HepG2 (cell line): ENCODE data around the gene NUBPL. TPM values are rescaled to one million over a fixed set of nuclear protein-coding genes. Genes with fewer than 3 reads are reported as not detected.

ENCODE experiments used
- ATAC-seq: fragments of 200-7000 bp; cut with Tn5 transposase; 3 replicates; pipeline ENCODE4 v1.9.1; 2020; ENCODE audit warnings: mild to moderate bottlenecking, moderate library complexity
- BruUV-seq: library from RNA; stranded (reverse); fragments of 400-500 nt; replicated peaks from 2 replicates; lab custom pipeline; 2021; lab: Mats Ljungman, UMichigan
- CTCF ChIA-PET: fragments of 300-600 bp; formaldehyde crosslinking; extraction: SDS; loops from one replicate; lab custom pipeline; 2021; ENCODE audit warnings: low total read pairs, inconsistent platforms, low intra/inter-chr PET ratio; lab: Yijun Ruan, JAX
- POLR2A ChIA-PET: fragments of 350-600 bp; sonication (Branson Sonifier 250); formaldehyde crosslinking; loops from one replicate; lab custom pipeline; 2020; ENCODE audit warnings: antibody characterized with exemption, inconsistent platforms; lab: Yijun Ruan, JAX
- DNase-seq: peaks from one replicate; pipeline ENCODE4 v3.0.0-alpha.2; 2015; ENCODE audit warnings: low spot score
- FAIRE-seq: peaks from 3 replicates; lab custom pipeline; 2011; peaks lifted over from hg19 to GRCh38; lab: Jason Lieb, UNC
- H2AFZ ChIP-seq: one replicate; pipeline ENCODE4 v1.6.1; 2011; ENCODE audit warnings: low read length, inconsistent platforms
- H3K27ac ChIP-seq: fragments of 300-600 bp; 3 replicates; pipeline ENCODE4 v1.8.0; 2011; ENCODE audit warnings: mixed run types, mild to moderate bottlenecking, mixed read lengths, low read length, inconsistent platforms; ENCODE audit not compliant: insufficient read depth; ENCODE audit errors: extremely low read length
- H3K27me3 ChIP-seq, 2 experiments: fragments of 200-600 bp in 1 of 2; 2 replicates in 1 of 2; 3 replicates in 1 of 2; pipeline versions ENCODE4 v1.6.0 to v1.8.0; 2011; ENCODE audit warnings: low read length in 2 of 2, mild to moderate bottlenecking in 2 of 2, moderate library complexity in 2 of 2, inconsistent platforms in 1 of 2; ENCODE audit not compliant: insufficient read depth in 2 of 2, control insufficient read depth in 1 of 2
- H3K36me3 ChIP-seq, 2 experiments: fragments of 200-600 bp in 1 of 2; replicated peaks in 1 of 2; 2 replicates in 1 of 2; 3 replicates in 1 of 2; pipeline versions ENCODE4 v1.5.1 to v1.8.0; 2011; ENCODE audit warnings: low read length in 2 of 2, inconsistent platforms in 1 of 2; ENCODE audit not compliant: insufficient read depth in 2 of 2, control insufficient read depth in 1 of 2
- H3K4me1 ChIP-seq: 2 replicates; pipeline ENCODE4 v1.5.1; 2012; ENCODE audit warnings: low read length, inconsistent platforms; ENCODE audit not compliant: insufficient read depth
- H3K4me2 ChIP-seq: 2 replicates; pipeline ENCODE4 v1.6.0; 2011; ENCODE audit warnings: low read depth, low read length, inconsistent platforms
- H3K4me3 ChIP-seq, 3 experiments: fragments of 200-600 bp in 1 of 3; sonication (generic), shearing (Covaris generic) in 1 of 3; replicated peaks in 1 of 3; 2 replicates each; pipeline ENCODE4 v1.5.1; 2011 to 2016; ENCODE audit warnings: low read length in 3 of 3, inconsistent platforms in 2 of 3, low read depth in 2 of 3, mild to moderate bottlenecking in 2 of 3, control low read depth in 1 of 3, mixed read lengths in 1 of 3; ENCODE audit not compliant: insufficient read depth in 1 of 3
- H3K79me2 ChIP-seq: one replicate; pipeline ENCODE4 v1.6.1; 2011; ENCODE audit warnings: low read length, inconsistent platforms; ENCODE audit not compliant: insufficient read depth
- H3K9ac ChIP-seq: 2 replicates; pipeline ENCODE4 v1.6.0; 2011; ENCODE audit warnings: mild to moderate bottlenecking, low read depth, low read length, inconsistent platforms; ENCODE audit not compliant: insufficient read depth
- H3K9me3 ChIP-seq: 2 replicates; pipeline ENCODE4 v1.5.1; 2012; ENCODE audit warnings: mild to moderate bottlenecking, low read length
- H4K20me1 ChIP-seq: 2 replicates; pipeline ENCODE4 v1.6.0; 2011; ENCODE audit warnings: inconsistent platforms, mild to moderate bottlenecking, low read length, moderate library complexity; ENCODE audit not compliant: insufficient read depth
- CEBPB ChIP-seq: IDR thresholded peaks from 2 replicates; pipeline ENCODE4 v1.6.1; 2011; ENCODE audit warnings: low read depth, low read length, improper control_type of control experiment, borderline replicate concordance
- KLF15 ChIP-seq: sonication (generic); formaldehyde crosslinking; IDR thresholded peaks from 2 replicates; pipeline ENCODE4 v1.8.1; 2023; ENCODE audit warnings: borderline replicate concordance, mild to moderate bottlenecking, inconsistent platforms, missing genetic modification reagents, mixed read lengths
- NFYB ChIP-seq: sonication (generic); formaldehyde crosslinking; IDR thresholded peaks from 2 replicates; pipeline ENCODE4 v1.4.0; 2020; ENCODE audit warnings: missing genetic modification reagents
- ZFP1 ChIP-seq: IDR thresholded peaks from 2 replicates; pipeline ENCODE4 v1.6.1; 2016
- ZNF709 ChIP-seq: sonication (generic); formaldehyde crosslinking; IDR thresholded peaks from 2 replicates; pipeline ENCODE4 v1.5.0; 2020; ENCODE audit warnings: mild to moderate bottlenecking, missing genetic modification reagents
- WGBS: methylation state at CpG from one replicate; pipeline ENCODE4 v1.1.6; 2017; ENCODE audit warnings: low lambda C conversion rate; 5-methylcytosine and 5-hydroxymethylcytosine counted together
- in situ Hi-C: cut with HindIII; loops from 2 replicates; pipeline ENCODE4 v1.10.0; 2017; ENCODE audit warnings: low pct_unique_long_range_greater_than_20kb; ENCODE audit not compliant: extremely low pct_ligation_motif_present
- intact Hi-C: fragments of 100-400 bp; cut with micrococcal nuclease; formaldehyde crosslinking; loops from one replicate; pipeline ENCODE4 v1.10.0; 2022; ENCODE audit not compliant: unreplicated experiment
- polyA plus RNA-seq, 8 experiments: library from polyadenylated mRNA; depleted of rRNA in 3 of 8; stranded (reverse) in 7 of 8; unstranded in 1 of 8; fragments of >200 nt; fragmentation: Illumina TruSeq in 4 of 8; extraction: Trizol in 4 of 8; gene quantifications; 2 replicates each; pipeline versions ENCODE4 v1.2.1 to v1.2.3, GENCODE V29; 2011 to 2016; ENCODE audit warnings: low read depth in 4 of 8, missing spikeins in 1 of 8, mixed read lengths in 1 of 8; ENCODE audit not compliant: insufficient read depth in 1 of 8
- total RNA-seq, 5 experiments: library from RNA; depleted of rRNA; stranded (reverse); fragments of >200 nt; fragmentation: Illumina TruSeq; extraction: Trizol; gene quantifications; 2 replicates each; pipeline ENCODE4 v1.2.3, GENCODE V29; 2016; ENCODE audit warnings: low read depth in 1 of 5
- TF ChIP-seq, protein P1 (sequence below): IDR thresholded peaks from 2 replicates; pipeline ENCODE4 v1.4.0; 2020; ENCODE audit warnings: mild to moderate bottlenecking, missing genetic modification reagents
- TF ChIP-seq, protein P2 (sequence below), 2 experiments: fragments of 450-650 bp in 1 of 2; sonication (generic) in 1 of 2; formaldehyde crosslinking; IDR thresholded peaks; 2 replicates each; pipeline versions ENCODE4 v1.5.0 to v1.8.0; 2020 to 2022; ENCODE audit warnings: mild to moderate bottlenecking in 1 of 2, missing genetic modification reagents in 1 of 2

The NUBPL gene
- total and polyA plus RNA-seq, 2 of the 13 experiments (the other 11 are each of a cell fraction or from before 2014, with no cell fraction given), result 21.3 to 44.1 TPM

DNA sequence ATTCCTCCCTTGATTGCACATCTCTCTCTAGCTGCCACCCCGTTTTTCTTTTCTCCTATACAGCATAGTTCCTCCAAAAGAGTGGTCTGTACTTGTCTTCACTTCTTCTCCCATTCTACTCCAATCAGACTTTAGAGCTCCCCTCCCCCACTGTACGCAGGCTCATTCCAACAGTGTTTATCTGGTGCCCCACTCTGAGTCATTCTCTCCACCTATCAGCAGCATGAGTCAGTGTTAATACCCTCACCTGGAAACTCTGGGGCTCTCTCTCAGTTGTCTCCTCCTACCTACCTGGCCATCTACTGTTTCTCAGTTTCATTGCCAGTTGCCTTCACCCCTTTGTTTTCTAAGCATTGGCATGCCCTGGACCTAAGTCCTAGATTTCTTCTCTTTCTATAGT, 340.8 kb downstream of the NUBPL start (continued):
- peak; percentile 33; the same call in 1 of the 2 replicates for TF ChIP-seq NFYB (CRISPR knock-in tag)
- TF ChIP-seq, protein P1, sequence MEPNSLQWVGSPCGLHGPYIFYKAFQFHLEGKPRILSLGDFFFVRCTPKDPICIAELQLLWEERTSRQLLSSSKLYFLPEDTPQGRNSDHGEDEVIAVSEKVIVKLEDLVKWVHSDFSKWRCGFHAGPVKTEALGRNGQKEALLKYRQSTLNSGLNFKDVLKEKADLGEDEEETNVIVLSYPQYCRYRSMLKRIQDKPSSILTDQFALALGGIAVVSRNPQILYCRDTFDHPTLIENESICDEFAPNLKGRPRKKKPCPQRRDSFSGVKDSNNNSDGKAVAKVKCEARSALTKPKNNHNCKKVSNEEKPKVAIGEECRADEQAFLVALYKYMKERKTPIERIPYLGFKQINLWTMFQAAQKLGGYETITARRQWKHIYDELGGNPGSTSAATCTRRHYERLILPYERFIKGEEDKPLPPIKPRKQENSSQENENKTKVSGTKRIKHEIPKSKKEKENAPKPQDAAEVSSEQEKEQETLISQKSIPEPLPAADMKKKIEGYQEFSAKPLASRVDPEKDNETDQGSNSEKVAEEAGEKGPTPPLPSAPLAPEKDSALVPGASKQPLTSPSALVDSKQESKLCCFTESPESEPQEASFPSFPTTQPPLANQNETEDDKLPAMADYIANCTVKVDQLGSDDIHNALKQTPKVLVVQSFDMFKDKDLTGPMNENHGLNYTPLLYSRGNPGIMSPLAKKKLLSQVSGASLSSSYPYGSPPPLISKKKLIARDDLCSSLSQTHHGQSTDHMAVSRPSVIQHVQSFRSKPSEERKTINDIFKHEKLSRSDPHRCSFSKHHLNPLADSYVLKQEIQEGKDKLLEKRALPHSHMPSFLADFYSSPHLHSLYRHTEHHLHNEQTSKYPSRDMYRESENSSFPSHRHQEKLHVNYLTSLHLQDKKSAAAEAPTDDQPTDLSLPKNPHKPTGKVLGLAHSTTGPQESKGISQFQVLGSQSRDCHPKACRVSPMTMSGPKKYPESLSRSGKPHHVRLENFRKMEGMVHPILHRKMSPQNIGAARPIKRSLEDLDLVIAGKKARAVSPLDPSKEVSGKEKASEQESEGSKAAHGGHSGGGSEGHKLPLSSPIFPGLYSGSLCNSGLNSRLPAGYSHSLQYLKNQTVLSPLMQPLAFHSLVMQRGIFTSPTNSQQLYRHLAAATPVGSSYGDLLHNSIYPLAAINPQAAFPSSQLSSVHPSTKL (CRISPR knock-in tag), result peak; percentile 41; the same call in 1 of the 2 replicates
- TF ChIP-seq ZFP1 (CRISPR knock-in tag), result no peak

DNA sequence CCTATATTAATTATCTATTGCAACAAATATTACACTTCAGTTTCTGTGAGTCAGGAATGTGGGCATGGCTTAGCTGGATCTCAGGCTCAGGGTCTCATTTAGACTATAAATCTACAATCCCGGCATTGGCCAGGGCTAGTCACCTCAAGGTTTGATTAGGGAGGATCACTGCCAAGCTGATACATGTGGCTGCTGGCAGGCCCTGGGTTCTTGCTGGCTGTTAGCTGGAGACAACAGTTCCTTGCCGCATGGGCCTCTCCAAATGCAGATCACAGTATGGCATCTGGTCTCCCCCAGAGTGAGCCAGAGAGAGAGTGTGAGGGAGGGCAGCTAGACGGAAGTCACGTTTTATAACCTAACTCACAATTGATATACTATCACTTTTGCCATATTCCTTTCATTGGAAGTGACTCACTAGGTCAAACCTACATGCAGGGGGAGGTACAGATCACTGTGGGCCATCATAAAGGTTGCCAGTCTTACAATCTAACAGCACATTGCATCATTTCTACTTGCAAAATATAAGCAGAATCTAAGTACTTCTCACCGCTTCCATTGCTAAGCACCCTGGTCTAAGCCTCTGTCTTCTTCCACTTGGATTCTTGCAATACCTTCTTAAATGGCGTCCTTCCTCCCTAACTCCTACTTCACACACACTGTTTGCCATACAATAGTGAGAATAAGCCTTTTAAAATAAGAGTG, 341.9 kb downstream of the NUBPL start:
- in situ Hi-C loops, result no loop called here
- H3K9ac ChIP-seq, result no peak overlapping the region
- DNase-seq (no peak), FAIRE-seq (no peak)
- WGBS, result 31% methylated on average over 6 of the region's 6 CpGs
- TF ChIP-seq, protein P2, sequence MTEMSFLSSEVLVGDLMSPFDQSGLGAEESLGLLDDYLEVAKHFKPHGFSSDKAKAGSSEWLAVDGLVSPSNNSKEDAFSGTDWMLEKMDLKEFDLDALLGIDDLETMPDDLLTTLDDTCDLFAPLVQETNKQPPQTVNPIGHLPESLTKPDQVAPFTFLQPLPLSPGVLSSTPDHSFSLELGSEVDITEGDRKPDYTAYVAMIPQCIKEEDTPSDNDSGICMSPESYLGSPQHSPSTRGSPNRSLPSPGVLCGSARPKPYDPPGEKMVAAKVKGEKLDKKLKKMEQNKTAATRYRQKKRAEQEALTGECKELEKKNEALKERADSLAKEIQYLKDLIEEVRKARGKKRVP (CRISPR knock-in tag; IDR thresholded peaks at IDR 0.05), result 0 out of 4 replicates have a peak, but pooled peaks of 1 of the 2 experiments have one; percentile 13
- TF ChIP-seq CEBPB (peak; percentile 28; the same call in 1 of the 2 replicates), KLF15 (CRISPR knock-in tag) (no peak), ZNF709 (CRISPR knock-in tag) (0 out of 2 replicates have a peak, but pooled peaks have one; percentile 28)
- TF ChIP-seq, all 625 proteins: peak for 3
- Histone ChIP-seq H3K9me3 (no peaks in the 10 kb centered on the region), H3K79me2 (no peaks in the 10 kb centered on the region), H3K27ac (no peak overlapping the region), H2AFZ (no peak overlapping the region), H3K36me3 (no peaks in the 10 kb centered on the region), H3K4me2 (no peak overlapping the region), H4K20me1 (no peaks in the 10 kb centered on the region), H3K27me3 (no peaks in the 10 kb centered on the region), H3K4me3 (no peak overlapping the region), H3K4me1 (peaks cover 7% of the 10 kb centered on the region; the same call in 1 of the 2 replicates)
- no peak for ATAC-seq
- CTCF ChIA-PET, result no interaction called here
- POLR2A ChIA-PET, result interaction anchor here (1.6 kb wide), 1 partner anchor 445 kb away, joined by 4 read pairs; the partner anchor contains the start of gene DTD2
- intact Hi-C loops, result no loop called here
- BruUV-seq, result no TSS peak
